ENCODE results near the gene NPY4R.
"Not testable (repeated sequence)": the region's sequence is repeated elsewhere in the genome, so short reads cannot be mapped to it uniquely, and the experiment has no call there.

The NPY4R gene

DNA sequence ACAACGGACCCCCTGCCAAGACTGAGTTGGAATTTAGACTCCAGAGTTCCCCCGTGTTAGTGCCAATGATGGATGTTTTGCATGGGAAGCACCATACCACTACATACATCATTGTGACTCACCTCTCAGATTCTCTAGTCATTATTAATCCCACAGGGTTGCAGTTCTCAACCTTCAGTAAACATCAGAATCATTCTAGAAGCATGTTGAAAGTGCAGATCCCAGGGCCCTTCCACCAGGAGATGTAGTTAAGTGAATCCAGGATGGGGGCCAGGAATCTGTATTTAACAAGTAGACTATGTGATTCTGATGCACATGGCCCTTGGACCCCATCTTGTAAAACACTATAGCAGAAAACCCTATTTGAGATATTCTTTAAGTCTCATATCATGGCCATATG lies 2.1 kb downstream of the NPY4R start:
- not testable (repeated sequence) for FAIRE-seq; DNase-seq (ENCODE audit: insufficient read length)

DNA sequence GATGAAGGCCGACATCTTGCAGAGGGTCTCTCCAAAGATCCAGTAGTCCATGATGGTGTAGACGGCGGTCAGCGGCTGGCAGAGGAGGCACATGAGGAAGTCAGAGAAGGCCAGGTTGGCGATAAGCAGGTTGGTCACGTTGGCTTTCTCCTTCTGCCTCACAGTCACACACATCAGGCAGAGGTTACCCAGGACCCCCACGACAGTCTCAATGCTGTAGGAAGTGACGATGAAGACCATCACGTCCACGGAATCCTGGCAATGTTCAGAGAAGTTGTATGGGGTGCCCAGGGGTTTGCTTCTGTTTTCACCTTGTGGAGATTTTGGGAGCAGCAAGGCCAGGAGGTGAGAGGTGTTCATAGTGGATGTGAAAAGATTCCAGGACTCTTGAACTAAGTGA lies 3.5 kb downstream of the NPY4R start:
- not testable (repeated sequence) for DNase-seq (ENCODE audit: insufficient read length); FAIRE-seq

DNA sequence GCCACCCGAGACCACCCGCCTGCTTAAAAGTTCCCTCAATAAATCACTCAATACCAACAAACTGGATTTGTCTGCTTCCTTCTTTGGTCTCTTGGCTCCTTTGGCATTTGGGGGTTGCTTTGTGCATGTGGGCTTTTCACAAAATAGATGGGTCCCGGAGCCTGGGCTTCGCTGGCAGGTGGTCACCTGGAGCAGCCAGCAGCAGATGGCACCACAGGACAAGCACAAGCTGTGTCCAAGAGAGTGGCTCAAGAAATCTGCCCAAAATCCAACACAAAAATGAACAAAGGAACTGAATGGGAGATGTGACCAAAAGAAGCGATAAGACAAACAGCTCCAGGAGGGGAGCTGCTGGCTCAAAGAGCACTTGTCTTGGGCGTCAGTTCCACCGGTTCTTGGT lies 6.2 kb downstream of the NPY4R start:
- not testable (repeated sequence) for FAIRE-seq; DNase-seq (ENCODE audit: insufficient read length)

DNA sequence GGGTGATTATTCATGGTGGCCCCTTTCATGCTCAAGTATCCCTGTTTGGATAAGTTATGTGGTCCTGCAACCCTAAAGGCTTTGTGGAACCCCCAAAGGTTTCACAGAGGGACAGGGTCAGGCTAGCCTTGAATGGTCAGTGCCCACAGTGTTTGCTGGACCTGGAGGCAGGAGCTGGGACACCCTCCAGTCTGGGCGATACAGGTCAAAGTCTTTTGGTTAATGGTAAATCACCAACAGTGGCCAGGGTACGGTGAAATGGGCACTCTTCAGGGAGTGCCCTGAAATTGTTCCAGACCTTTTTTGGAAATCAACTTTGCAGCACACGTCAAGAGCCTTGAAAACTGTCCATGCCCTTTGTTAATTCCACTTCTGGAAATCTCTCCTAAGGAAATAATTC lies 8.7 kb downstream of the NPY4R start:
- not testable (repeated sequence) for DNase-seq (ENCODE audit: insufficient read length); FAIRE-seq

DNA sequence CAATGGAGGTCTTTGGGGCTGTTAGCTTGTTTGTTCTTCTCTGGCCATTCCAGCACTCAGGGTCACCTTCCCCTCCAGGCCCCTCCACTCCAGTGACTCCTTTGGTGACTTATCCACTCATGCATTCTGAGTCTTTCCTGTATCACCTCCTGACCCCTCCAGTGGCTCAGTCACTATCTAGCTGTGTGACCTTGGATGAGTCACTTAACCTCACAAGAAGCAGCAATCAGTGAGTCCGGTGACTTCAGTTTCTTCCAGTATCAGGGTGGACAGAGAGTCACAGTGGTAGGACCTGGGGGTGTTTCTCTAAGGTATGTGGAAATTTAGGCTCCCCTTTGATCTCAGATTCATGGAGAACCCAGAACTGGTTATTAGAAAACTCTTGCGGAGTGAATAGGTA lies 9.8 kb downstream of the NPY4R start:
- not testable (repeated sequence) for FAIRE-seq; DNase-seq (ENCODE audit: insufficient read length)

DNA sequence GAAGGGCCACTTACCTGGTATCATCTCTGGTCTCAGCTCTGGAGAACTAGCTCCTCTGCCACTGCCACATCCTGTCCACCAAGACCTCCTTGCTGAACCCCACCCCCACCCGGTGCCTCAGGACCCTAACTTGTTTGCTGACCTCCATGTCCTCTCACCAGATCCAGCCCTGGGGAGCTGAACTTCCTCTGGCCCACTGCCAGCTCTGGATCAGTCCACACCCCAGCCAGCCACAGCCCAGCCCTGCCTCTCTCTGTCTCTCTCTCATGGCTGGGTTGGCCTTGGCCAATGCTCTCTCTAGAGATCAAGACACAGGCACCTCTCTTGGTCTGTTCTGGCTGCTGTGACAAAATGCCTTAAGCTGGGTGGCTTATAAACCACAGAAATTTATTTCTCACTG lies 14.4 kb downstream of the NPY4R start:
- DNase-seq (ENCODE audit: insufficient read length); FAIRE-seq: not testable (repeated sequence)

DNA sequence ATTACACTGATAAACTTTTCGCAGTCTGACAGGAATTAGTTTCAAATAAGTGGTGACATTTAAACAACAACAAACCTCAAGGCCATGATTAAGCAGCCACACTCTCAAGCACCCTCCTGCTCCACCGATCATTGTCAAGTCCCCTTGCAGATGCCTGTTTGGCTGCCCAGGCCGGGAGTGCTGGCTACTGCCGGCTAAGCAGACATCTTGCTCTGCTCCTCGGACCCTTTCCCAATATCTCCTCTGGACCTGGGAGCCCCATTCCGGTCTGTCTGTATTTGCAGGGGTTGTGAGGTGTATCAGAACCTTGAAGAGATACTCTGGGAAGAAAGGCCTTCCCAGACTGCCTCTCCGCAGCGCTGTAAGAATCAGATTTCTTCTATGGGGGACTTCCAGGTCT lies 14.9 kb downstream of the NPY4R start:
- FAIRE-seq; DNase-seq (ENCODE audit: insufficient read length): not testable (repeated sequence)

DNA sequence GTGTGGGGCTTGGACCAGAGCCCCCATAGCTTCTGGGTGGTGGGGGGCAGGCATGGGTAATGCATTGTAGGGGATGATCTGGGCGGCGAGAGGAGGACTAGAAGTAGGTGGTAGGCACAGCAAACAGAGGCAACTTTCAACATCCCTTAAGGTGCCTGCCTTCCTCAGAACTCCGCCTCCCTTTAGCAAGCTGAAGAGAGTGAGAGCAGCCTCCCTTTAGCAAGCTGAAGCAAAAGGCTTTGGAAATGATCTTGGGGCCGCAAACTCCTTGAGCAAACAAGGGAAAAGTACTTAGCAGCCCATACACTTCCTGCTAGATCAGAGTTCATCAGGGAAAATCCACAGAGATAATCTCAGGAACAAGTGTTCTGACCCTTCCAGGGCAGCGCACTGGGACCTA lies 18.3 kb downstream of the NPY4R start:
- DNase-seq (ENCODE audit: insufficient read length); FAIRE-seq: not testable (repeated sequence)

DNA sequence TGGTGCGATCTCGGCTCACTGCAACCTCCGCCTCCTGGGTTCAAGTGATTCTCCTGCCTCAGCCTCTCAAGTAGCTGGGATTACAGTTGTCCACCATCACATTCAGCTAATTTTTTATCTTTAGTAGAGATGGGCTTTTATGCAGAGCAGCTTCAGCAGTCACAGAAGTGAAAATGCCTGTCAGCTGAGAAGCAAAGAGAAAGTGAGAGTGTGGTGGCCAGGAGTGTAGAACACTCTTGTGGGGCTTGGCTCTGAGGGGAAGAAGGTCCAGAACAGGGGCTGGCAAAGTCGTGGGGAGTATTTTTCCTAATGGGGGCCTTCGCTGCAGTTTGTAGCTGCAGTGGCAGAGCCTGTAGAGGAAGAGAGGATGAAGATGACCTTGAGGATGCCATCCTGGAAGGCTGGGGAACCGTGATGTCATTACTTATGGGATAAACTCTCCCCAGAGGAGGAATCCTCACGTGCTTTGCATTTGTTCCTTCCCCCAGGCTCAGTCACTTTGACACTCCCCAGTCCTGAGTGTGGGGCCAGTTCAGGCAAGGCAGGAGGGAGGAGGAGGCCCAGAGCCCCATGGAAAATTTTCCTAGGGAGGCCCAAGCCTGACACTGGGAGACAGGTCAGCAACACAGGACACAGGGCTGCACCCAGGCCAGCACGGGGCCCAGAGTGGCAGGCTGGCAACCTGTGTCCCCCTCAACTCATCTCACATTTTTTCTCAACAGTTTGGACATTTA lies 20.2 kb downstream of the NPY4R start:
- DNase-seq (ENCODE audit: insufficient read length); FAIRE-seq: not testable (repeated sequence)

DNA sequence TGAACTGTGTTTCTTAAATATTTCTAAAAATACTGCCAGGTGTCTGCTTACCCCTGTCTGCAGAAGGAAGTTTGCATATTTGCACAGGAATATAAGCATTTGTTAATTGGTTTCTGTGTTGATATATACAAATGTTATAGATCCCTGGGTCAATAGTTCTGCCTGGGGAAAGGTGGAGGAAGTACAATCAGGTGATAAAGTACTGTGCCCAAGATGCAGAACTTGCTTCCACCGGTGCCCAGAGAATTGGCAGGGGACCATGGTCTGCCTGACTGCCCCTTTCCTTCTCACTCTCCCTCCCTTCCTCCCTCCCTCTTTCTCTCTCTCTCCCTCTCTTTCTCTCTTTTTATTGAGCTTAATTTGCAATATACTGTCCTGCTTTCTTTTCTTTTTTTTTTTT lies 22.3 kb downstream of the NPY4R start:
- not testable (repeated sequence) for DNase-seq (ENCODE audit: insufficient read length)

DNA sequence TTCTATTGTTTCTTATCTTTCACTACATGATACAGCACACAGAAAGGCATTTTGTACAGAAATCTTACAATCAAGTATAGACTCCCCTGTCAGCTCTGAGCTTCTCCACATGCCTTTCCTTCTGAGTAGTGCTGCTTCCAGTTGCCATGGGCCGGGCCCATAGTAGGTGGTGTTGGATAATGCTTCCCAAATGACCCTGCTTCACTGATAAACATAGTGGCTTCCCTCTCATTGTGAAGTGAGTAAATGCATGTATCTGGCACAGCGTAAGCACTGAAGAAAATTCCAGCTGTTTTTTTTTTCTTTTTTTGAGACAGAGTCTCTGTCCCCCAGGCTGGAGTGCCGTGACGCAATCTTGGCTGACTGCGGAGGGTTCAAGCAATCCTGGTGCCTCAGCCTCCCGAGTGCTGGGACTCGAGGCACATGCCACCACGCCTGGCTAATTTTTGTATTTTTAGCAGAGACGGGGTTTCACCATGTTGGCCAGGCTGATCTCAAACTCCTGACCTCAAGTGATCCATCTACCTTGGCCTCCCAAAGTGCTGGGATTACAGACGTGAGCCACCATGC lies 23.0 kb downstream of the NPY4R start:
- DNase-seq (ENCODE audit: insufficient read length); FAIRE-seq: not testable (repeated sequence)

More for the DNA sequence above, 22.3 kb downstream of the NPY4R start:
- not testable (repeated sequence) for FAIRE-seq

DNA sequence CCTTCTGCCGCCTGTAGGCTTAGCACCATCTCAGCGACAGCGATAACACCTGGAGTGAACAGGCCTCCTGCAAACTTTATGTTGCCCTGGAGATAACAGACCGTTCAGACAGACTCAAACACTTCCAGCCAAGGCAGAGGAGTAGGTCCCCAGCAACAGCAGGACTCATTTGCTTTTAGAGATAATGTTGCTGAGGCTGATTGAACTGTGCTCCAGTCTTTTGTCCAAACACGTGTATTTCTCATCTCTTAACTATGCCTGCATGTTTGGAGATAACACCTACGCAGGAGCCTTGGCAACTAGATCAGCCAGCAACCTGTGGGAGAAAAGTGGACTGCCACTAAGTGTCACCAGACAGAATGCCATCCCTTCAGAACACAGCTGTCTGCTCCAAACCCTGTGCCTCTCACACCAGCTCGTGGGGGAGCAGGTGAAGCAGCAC lies 23.9 kb downstream of the NPY4R start:
- DNase-seq (ENCODE audit: insufficient read length); FAIRE-seq: not testable (repeated sequence)

DNA sequence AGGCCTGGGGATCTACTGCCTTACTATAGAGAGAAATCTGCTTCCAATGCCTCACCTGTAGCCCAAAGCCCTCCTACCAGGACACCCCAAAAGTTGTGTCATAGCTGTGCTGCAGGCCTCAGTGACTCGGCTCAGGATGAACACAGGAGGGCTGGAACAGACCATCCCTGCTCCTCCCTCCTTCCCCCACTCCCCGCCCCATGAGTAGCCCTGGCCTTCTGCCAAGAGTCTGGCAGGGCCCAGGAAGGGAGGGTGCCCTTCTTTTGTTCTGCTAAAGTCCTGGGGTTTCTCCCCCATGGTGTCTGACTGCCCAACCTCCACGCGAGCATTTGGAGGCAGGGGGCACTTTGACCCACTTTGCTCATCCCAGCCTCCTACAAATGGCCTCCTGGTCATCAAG lies 24.8 kb downstream of the NPY4R start:
- DNase-seq (ENCODE audit: insufficient read length); FAIRE-seq: not testable (repeated sequence)

DNA sequence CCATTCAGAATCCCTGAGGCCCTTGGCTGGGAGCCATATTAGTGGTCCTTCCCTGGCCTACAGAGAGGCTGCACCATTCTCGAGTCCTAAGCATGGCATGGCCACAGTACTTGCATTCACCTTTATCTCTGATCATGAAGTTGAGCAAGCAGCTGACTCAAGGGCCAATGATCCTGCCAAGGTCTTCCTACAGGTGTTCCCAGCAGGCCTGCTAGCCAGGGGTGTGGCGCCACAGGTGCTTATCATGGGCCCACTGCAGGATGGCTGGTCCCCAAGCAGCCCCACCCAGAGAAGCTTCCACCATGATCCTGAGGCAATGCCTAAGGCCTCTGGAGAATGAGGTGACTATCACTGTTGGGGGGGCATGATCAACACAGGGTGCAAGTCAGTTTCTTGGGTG lies 42.2 kb downstream of the NPY4R start:
- not testable (repeated sequence) for FAIRE-seq

DNA sequence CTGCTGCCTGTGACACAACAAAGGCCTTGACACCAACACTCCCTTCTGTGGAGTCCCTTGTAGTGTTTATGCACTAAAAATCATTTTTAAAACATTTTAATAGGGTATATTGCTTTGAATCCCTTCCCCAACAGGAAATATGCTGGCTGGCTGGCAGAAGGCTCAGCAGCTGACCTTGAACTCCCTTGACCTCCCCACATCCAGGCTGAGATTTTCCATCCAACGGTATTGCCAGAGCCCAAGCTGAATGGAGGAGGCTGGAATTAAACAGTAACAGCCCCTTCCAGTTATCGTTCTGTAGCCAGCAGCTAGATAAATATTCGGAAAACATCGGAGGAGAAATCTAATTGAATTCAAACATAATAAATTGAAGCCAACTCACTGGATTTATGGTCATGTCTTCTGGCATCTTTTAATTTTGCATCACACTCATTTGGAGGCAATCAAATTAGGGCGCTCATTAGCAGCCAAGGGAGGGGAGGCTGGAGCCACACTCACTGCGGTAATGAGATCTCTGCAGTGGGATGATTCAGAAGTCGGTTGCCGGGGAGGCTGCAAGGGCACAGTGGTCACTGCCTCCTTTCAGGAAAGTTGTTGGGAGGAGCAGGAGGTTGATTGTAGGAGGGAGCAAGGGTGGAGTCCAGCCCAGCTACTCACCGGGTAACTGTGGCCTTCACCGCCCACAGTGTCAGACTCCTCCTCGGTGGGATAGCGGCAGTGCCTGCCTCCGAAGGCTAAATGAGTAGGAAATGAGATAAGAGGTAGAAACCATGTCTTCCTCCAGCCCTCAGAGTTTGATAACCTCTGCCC lies 46.0 kb downstream of the NPY4R start:
- not testable (repeated sequence) for FAIRE-seq; DNase-seq (ENCODE audit: insufficient read length)

More for the DNA sequence above, 42.2 kb downstream of the NPY4R start:
- DNase-seq (ENCODE audit: insufficient read length): not testable (repeated sequence)

DNA sequence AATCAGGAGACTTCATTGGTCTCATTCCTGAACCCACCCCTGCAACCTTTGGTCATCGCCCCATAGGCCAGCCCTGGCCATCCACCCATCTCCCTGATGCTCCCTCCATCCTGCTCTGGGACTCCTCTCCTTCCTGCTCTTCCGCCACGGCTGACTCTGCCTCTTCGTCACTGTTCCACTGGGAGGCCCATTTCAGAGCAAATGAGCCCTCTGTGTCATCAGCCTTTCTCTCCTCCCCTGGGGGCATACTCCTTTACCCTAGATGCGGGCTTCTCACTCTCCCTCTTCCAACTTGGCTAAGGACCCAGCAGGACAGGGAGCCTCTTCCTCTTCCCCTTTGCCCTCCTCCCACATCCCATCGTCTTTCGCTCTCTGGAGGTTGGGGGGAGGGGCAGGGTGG lies 47.5 kb downstream of the NPY4R start:
- not testable (repeated sequence) for DNase-seq (ENCODE audit: insufficient read length); FAIRE-seq

DNA sequence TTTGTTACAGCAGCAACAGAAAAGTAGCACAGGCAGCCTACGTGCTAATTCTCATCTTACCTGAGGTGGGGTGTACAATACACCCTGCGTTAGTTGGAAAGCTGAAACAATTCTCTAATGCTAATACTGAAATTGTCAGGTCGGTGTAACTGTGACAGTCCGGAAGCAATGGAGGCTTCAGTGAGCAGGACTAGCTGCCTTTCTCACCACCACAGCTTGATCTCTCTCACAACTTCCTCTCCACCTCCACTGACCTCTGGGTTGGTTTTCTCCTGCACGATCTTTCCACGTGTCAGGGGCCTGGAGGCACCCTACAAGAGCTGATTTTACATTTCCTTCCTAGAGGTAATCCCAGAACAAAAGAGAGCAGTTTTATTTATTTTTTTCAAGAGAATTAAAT lies 50.5 kb downstream of the NPY4R start:
- not testable (repeated sequence) for FAIRE-seq; DNase-seq (ENCODE audit: insufficient read length)

DNA sequence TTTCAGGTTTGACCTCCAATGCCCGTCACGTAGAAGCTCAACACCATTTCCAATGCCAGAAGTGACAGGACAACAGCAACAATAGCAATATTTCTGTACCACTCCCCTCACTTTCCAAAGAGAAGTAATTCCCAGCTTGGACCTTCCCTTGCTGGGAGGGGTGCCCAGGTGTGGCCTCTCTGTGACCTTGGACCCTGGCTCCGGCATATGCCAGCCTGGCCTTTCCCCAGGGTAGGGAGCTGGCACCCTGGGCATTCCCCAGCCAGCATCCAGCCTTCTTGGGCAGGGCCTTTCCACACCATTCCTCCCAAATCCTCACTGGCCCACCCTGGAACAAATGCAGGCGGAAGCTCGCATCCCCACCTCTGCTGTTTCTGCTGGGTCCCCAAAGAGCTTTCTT lies 53.1 kb downstream of the NPY4R start:
- FAIRE-seq; DNase-seq (ENCODE audit: insufficient read length): not testable (repeated sequence)

DNA sequence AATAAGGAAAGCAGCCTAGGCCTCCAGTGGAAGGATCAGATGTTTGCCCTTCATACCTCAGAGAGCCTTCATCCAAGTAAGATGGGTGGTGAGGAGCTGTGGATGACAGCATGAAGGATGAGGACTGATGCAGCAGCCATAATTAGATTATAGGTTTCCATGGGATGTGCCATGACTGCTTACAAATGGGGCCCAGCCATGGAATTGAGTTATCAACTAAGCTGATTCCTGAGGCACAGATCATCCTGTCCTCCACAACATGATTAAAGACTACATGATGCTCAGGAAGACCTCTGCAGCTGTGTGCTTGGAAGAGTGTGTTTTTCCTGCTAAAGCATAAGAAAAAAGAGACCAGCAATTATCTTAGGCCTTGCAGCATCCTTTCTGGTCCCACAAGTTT lies 54.6 kb downstream of the NPY4R start:
- FAIRE-seq; DNase-seq (ENCODE audit: insufficient read length): not testable (repeated sequence)
